ENCODE results near the gene PRRG2. TPM values are rescaled to one million over a fixed set of nuclear protein-coding genes. Genes with fewer than 3 reads are reported as not detected.

Gene PRRG2
- total RNA-seq, 5 donors from 2014 or later (not counting 1 experiment from before 2014, with no cell fraction given), result 0.37 to 1.7 (median 1.2) TPM

GRCh38 chr19:49549045-49549444 lies 32.1 kb upstream of the PRRG2 start:
- Mint-ChIP-seq H3K36me3 (peaks cover 2% of the 10 kb centered on the region), H3K4me1 (peaks cover 58 to 67% (median 63%) of the 10 kb centered on the region in 3 donors), H3K27ac (peak overlapping the region; percentile 90 to 92), H3K9me3 (no peaks in the 10 kb centered on the region), H3K4me3 (peak overlapping the region in 2 of 3 donors; percentile 34 to 63), H3K27me3 (no peaks in the 10 kb centered on the region)
- H3K4me3 ChIP-seq (ENCODE audit: control insufficient read depth in 1 of 2, extremely low read depth in 1 of 2, low read length in 1 of 2), result no peak overlapping the region
- ChIA-PET CTCF (interaction anchor here (0.6 to 1.5 kb wide), 10 partner anchors 12 to 118 kb away, joined by 3 to 10 read pairs (median 4); no protein-coding TSS in a partner anchor), POLR2A (interaction anchor here in 1 of 2 donors (0.6 to 0.9 kb wide), 2 partner anchors 20 to 22 kb away, joined by 3 to 4 read pairs; no protein-coding TSS in a partner anchor)
- no peaks in the 10 kb centered on the region for H3K9me3 ChIP-seq
- H3K27me3 ChIP-seq (replicated peaks in 1 of 2; ENCODE audit: control insufficient read depth in 2 of 2, extremely low read depth in 1 of 2, insufficient read depth in 2 of 2, low read length in 1 of 2), result no peaks in the 10 kb centered on the region
- no peaks in the 10 kb centered on the region for H3K36me3 ChIP-seq (ENCODE audit: control insufficient read depth in 2 of 2, extremely low read depth in 1 of 2, insufficient read depth in 1 of 2, low read length in 1 of 2)
- WGBS (ENCODE audit: insufficient coverage), result 35% methylated on average over 12 of the region's 13 CpGs
- ATAC-seq (replicated peaks in 1 of 4) (no peak), DNase-seq (peak in 1 of 35 experiments; percentile 50)
- peaks cover 48 to 78% of the 10 kb centered on the region in 2 experiments for H3K4me1 ChIP-seq (ENCODE audit: control insufficient read depth in 1 of 2, extremely low read depth in 1 of 2, insufficient read depth in 2 of 2, low read length in 2 of 2)
- peak overlapping the region; percentile 38 for H3K27ac ChIP-seq (ENCODE audit: low read length)

DNA sequence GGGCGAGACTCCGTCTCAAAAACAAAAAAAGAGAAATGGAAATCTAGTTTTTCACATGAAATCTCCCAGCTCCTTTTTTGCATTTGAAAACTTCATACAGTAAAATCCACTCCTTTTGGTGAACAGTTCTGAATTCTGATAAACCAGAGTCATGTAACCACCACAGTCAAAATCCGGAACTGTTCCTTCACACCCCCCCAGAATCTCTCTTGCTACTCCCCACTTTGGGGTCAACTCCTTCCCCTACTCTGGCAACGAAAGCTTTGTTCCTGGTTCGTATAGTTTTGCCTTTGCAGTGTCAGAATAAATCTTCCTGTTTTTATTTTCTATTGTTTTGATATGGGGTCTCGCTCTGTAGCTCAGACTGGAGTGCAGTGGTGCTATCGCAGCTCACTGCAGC lies 29.6 kb upstream of the PRRG2 start:
- Histone ChIP-seq H3K4me1 (ENCODE audit: control insufficient read depth in 1 of 2, extremely low read depth in 1 of 2, insufficient read depth in 2 of 2, low read length in 2 of 2) (peaks cover 56 to 93% of the 10 kb centered on the region in 2 experiments), H3K27me3 (replicated peaks in 1 of 2; ENCODE audit: control insufficient read depth in 2 of 2, extremely low read depth in 1 of 2, insufficient read depth in 2 of 2, low read length in 1 of 2) (no peaks in the 10 kb centered on the region), H3K9me3 (no peaks in the 10 kb centered on the region), H3K27ac (ENCODE audit: low read length) (peak overlapping the region; percentile 45), H3K4me3 (ENCODE audit: control insufficient read depth in 1 of 2, extremely low read depth in 1 of 2, low read length in 1 of 2) (no peak overlapping the region), H3K36me3 (ENCODE audit: control insufficient read depth in 2 of 2, extremely low read depth in 1 of 2, insufficient read depth in 1 of 2, low read length in 1 of 2) (peaks cover 0 to 12% of the 10 kb centered on the region in 2 donors)
- POLR2A ChIA-PET, result no interaction called here
- ATAC-seq (replicated peaks in 1 of 4) (no peak), DNase-seq (no peak)
- peaks cover 74 to 82% (median 76%) of the 10 kb centered on the region in 3 donors for H3K4me1 Mint-ChIP-seq
- CTCF ChIA-PET, result interaction anchor here in 1 of 2 donors (0.7 to 2.7 kb wide), 4 partner anchors 9 to 44 kb away, joined by 3 to 8 read pairs (median 6); no protein-coding TSS in a partner anchor
- H3K4me3 Mint-ChIP-seq, result peak overlapping the region in 1 of 3 donors; percentile 79
- peaks cover 8% of the 10 kb centered on the region for H3K36me3 Mint-ChIP-seq
- H3K27me3 Mint-ChIP-seq, result no peaks in the 10 kb centered on the region
- WGBS (ENCODE audit: insufficient coverage), result 90% methylated on average over 4 of the region's 7 CpGs
- H3K27ac Mint-ChIP-seq, result peak overlapping the region; percentile 87 to 94
- H3K9me3 Mint-ChIP-seq, result no peaks in the 10 kb centered on the region

- Mint-ChIP-seq H3K27ac (peak overlapping the region; percentile 98 to 100), H3K9me3 (no peaks in the 10 kb centered on the region), H3K4me3 (peak overlapping the region; percentile 68 to 79 (median 77)), H3K36me3 (peaks cover 12% of the 10 kb centered on the region), H3K27me3 (no peaks in the 10 kb centered on the region), H3K4me1 (peaks cover 70 to 81% (median 75%) of the 10 kb centered on the region in 3 donors)
- H3K4me1 ChIP-seq (ENCODE audit: control insufficient read depth in 1 of 2, extremely low read depth in 1 of 2, insufficient read depth in 2 of 2, low read length in 2 of 2), result peaks cover 56 to 96% of the 10 kb centered on the region in 2 experiments
- H3K4me3 ChIP-seq (ENCODE audit: control insufficient read depth in 1 of 2, extremely low read depth in 1 of 2, low read length in 1 of 2), result no peak overlapping the region
- no peaks in the 10 kb centered on the region for H3K27me3 ChIP-seq (replicated peaks in 1 of 2; ENCODE audit: control insufficient read depth in 2 of 2, extremely low read depth in 1 of 2, insufficient read depth in 2 of 2, low read length in 1 of 2)
- ChIA-PET CTCF (interaction anchor here in 1 of 2 donors (1.1 to 2.7 kb wide), 3 partner anchors 16 to 46 kb away, joined by 4 to 8 read pairs (median 7); no protein-coding TSS in a partner anchor), POLR2A (interaction anchor here in 1 of 2 donors (0.6 kb wide), 1 partner anchor 16 kb away, joined by 7 read pairs; no protein-coding TSS in a partner anchor)
- H3K27ac ChIP-seq (ENCODE audit: low read length), result peak overlapping the region; percentile 72
- peak; percentile 52 to 59 (median 54) for ATAC-seq (replicated peaks in 1 of 4)
- WGBS (ENCODE audit: insufficient coverage), result 27% methylated on average over 6 of the region's 11 CpGs
- no peaks in the 10 kb centered on the region for H3K9me3 ChIP-seq
- peaks cover 0 to 24% of the 10 kb centered on the region in 2 donors for H3K36me3 ChIP-seq (ENCODE audit: control insufficient read depth in 2 of 2, extremely low read depth in 1 of 2, insufficient read depth in 1 of 2, low read length in 1 of 2)
- DNase-seq, result peak in 14 of 35 experiments; percentile 30 to 72 (median 45)
These were observed 28.4 kb upstream of the PRRG2 start for GRCh38 chr19:49552749-49553148.

- 35% methylated on average over 9 of the region's 10 CpGs for WGBS (ENCODE audit: insufficient coverage)
- ATAC-seq (replicated peaks in 1 of 4) (peak; percentile 6 to 36 (median 32)), DNase-seq (peak in 1 of 35 experiments; percentile 64)
- H3K4me3 Mint-ChIP-seq, result peak overlapping the region; percentile 43 to 79 (median 53)
- POLR2A ChIA-PET, result interaction anchor here in 1 of 2 donors (0.7 to 1.5 kb wide), 2 partner anchors 15 to 18 kb away, joined by 5 to 8 read pairs; no protein-coding TSS in a partner anchor
- peaks cover 55 to 97% of the 10 kb centered on the region in 2 experiments for H3K4me1 ChIP-seq (ENCODE audit: control insufficient read depth in 1 of 2, extremely low read depth in 1 of 2, insufficient read depth in 2 of 2, low read length in 2 of 2)
- peaks cover 71 to 80% (median 77%) of the 10 kb centered on the region in 3 donors for H3K4me1 Mint-ChIP-seq
- peak overlapping the region; percentile 97 to 98 for H3K27ac Mint-ChIP-seq
- no peaks in the 10 kb centered on the region for H3K9me3 Mint-ChIP-seq
- H3K27me3 ChIP-seq (replicated peaks in 1 of 2; ENCODE audit: control insufficient read depth in 2 of 2, extremely low read depth in 1 of 2, insufficient read depth in 2 of 2, low read length in 1 of 2), result no peaks in the 10 kb centered on the region
- no peaks in the 10 kb centered on the region for H3K27me3 Mint-ChIP-seq
- H3K4me3 ChIP-seq (ENCODE audit: control insufficient read depth in 1 of 2, extremely low read depth in 1 of 2, low read length in 1 of 2), result peak overlapping the region in 1 of 2 donors; percentile 17
- H3K36me3 Mint-ChIP-seq, result peaks cover 17% of the 10 kb centered on the region
- H3K27ac ChIP-seq (ENCODE audit: low read length), result peak overlapping the region; percentile 35
- H3K9me3 ChIP-seq, result no peaks in the 10 kb centered on the region
- CTCF ChIA-PET, result interaction anchor here in 1 of 2 donors (0.6 to 2.7 kb wide), 5 partner anchors 9 to 111 kb away, joined by 3 to 7 read pairs (median 5); no protein-coding TSS in a partner anchor
- H3K36me3 ChIP-seq (ENCODE audit: control insufficient read depth in 2 of 2, extremely low read depth in 1 of 2, insufficient read depth in 1 of 2, low read length in 1 of 2), result peaks cover 0 to 33% of the 10 kb centered on the region in 2 donors
These were observed 27.5 kb upstream of the PRRG2 start for GRCh38 chr19:49553451-49554271.

GRCh38 chr19:49554701-49555181 lies 26.4 kb upstream of the PRRG2 start:
- H3K4me3 Mint-ChIP-seq, result peak overlapping the region; percentile 42 to 79 (median 46)
- WGBS (ENCODE audit: insufficient coverage), result 8% methylated on average over 16 of the region's 17 CpGs
- Histone ChIP-seq H3K9me3 (no peaks in the 10 kb centered on the region), H3K4me3 (ENCODE audit: control insufficient read depth in 1 of 2, extremely low read depth in 1 of 2, low read length in 1 of 2) (peak overlapping the region; percentile 5 to 20), H3K27ac (ENCODE audit: low read length) (peak overlapping the region; percentile 78), H3K4me1 (ENCODE audit: control insufficient read depth in 1 of 2, extremely low read depth in 1 of 2, insufficient read depth in 2 of 2, low read length in 2 of 2) (peaks cover 52 to 97% of the 10 kb centered on the region in 2 experiments), H3K27me3 (replicated peaks in 1 of 2; ENCODE audit: control insufficient read depth in 2 of 2, extremely low read depth in 1 of 2, insufficient read depth in 2 of 2, low read length in 1 of 2) (no peaks in the 10 kb centered on the region), H3K36me3 (ENCODE audit: control insufficient read depth in 2 of 2, extremely low read depth in 1 of 2, insufficient read depth in 1 of 2, low read length in 1 of 2) (peaks cover 0 to 44% of the 10 kb centered on the region in 2 donors)
- no peaks in the 10 kb centered on the region for H3K27me3 Mint-ChIP-seq
- H3K36me3 Mint-ChIP-seq, result peaks cover 28% of the 10 kb centered on the region
- H3K27ac Mint-ChIP-seq, result peak overlapping the region; percentile 97 to 98
- DNase-seq (peak in 15 of 35 experiments; percentile 30 to 67 (median 45)), ATAC-seq (replicated peaks in 1 of 4) (peak in 2 of 4 experiments; percentile 9 to 13)
- no peaks in the 10 kb centered on the region for H3K9me3 Mint-ChIP-seq
- POLR2A ChIA-PET, result interaction anchor here in 1 of 2 donors (0.7 to 1.5 kb wide), 2 partner anchors 14 to 20 kb away, joined by 5 to 6 read pairs; no protein-coding TSS in a partner anchor
- H3K4me1 Mint-ChIP-seq, result peaks cover 71 to 80% (median 77%) of the 10 kb centered on the region in 3 donors
- CTCF ChIA-PET, result interaction anchor here in 1 of 2 donors (0.5 to 0.9 kb wide), 4 partner anchors 8 to 23 kb away, joined by 3 to 5 read pairs (median 4); no protein-coding TSS in a partner anchor
